Measurements from ENCODE around the gene DSG2.
"Not testable (repeated sequence)": the region's sequence is repeated elsewhere in the genome, so short reads cannot be mapped to it uniquely, and the experiment has no call there.

DSG2 gene

GRCh38 chr18:31503011-31503410, 5.0 kb downstream of the DSG2 start:
- DNase-seq, result no peak

- no peak for DNase-seq
Measured at GRCh38 chr18:31504455-31505147, 6.6 kb downstream of the DSG2 start.

GRCh38 chr18:31505156-31505555, 7.2 kb downstream of the DSG2 start:
- no peak for DNase-seq

- DNase-seq, result no peak
Measured at GRCh38 chr18:31506024-31506742, 8.2 kb downstream of the DSG2 start.

- DNase-seq, result not testable (repeated sequence)
Measured at GRCh38 chr18:31507124-31507523, 9.1 kb downstream of the DSG2 start.

- DNase-seq, result no peak
Measured at GRCh38 chr18:31508781-31509180, 10.8 kb downstream of the DSG2 start.

- no peak for DNase-seq
Measured at GRCh38 chr18:31509571-31509970, 11.6 kb downstream of the DSG2 start.

GRCh38 chr18:31510319-31510718, 12.3 kb downstream of the DSG2 start:
- peak; percentile 65 for DNase-seq

GRCh38 chr18:31511098-31511497, 13.1 kb downstream of the DSG2 start:
- DNase-seq, result peak; percentile 57

- DNase-seq, result peak; percentile 97
Measured at GRCh38 chr18:31512203-31512764, 14.3 kb downstream of the DSG2 start.

GRCh38 chr18:31513189-31513935, 15.4 kb downstream of the DSG2 start:
- peak; percentile 95 for DNase-seq

GRCh38 chr18:31516437-31516836, 18.5 kb downstream of the DSG2 start:
- no peak for DNase-seq

GRCh38 chr18:31526374-31526773, 28.4 kb downstream of the DSG2 start:
- no peak for DNase-seq

- no peak for DNase-seq
Measured at GRCh38 chr18:31533236-31533635, 35.3 kb downstream of the DSG2 start.

- DNase-seq, result no peak
Measured at GRCh38 chr18:31538837-31539236, 40.9 kb downstream of the DSG2 start.

- no peak for DNase-seq
Measured at GRCh38 chr18:31546476-31546875, 48.5 kb downstream of the DSG2 start.

- DNase-seq, result no peak
Measured at GRCh38 chr18:31548853-31549252, 50.9 kb downstream of the DSG2 start.

- DNase-seq, result no peak
Measured at GRCh38 chr18:31549416-31549815, 51.4 kb downstream of the DSG2 start.

GRCh38 chr18:31551883-31552282, 53.9 kb downstream of the DSG2 start:
- DNase-seq, result no peak

GRCh38 chr18:31553800-31554199, 55.8 kb downstream of the DSG2 start:
- DNase-seq, result no peak

- no peak for DNase-seq
Measured at GRCh38 chr18:31554776-31555175, 56.8 kb downstream of the DSG2 start.

- peak; percentile 68 for DNase-seq
Measured at GRCh38 chr18:31555971-31556747, 58.2 kb downstream of the DSG2 start.

- no peak for DNase-seq
Measured at GRCh38 chr18:31557446-31557845, 59.5 kb downstream of the DSG2 start.
